ENCODE data around the gene CDS1.
"Not testable (repeated sequence)": the region's sequence is repeated elsewhere in the genome, so short reads cannot be mapped to it uniquely, and the experiment has no call there.

Gene CDS1

DNA sequence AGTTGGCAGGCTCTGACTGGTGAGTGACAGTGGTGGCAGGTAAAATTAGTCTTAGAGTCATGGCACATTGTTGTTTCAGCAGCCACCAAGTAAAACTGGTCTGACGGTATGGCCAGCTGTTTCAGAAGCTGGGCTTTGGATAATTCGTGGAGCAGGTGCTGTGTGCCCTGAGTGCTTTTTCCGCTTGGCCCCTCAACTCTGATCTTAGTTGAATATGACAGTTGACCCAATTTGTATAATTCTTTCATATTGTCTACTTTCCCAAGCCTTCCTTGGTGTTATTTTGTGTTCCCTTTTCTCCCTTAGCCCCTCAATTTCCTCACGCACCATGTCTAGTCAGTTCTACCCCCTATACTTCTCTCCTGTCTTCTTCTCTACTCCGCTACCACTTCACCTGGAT, 32.0 kb downstream of the CDS1 start:
- no peak for DNase-seq

DNA sequence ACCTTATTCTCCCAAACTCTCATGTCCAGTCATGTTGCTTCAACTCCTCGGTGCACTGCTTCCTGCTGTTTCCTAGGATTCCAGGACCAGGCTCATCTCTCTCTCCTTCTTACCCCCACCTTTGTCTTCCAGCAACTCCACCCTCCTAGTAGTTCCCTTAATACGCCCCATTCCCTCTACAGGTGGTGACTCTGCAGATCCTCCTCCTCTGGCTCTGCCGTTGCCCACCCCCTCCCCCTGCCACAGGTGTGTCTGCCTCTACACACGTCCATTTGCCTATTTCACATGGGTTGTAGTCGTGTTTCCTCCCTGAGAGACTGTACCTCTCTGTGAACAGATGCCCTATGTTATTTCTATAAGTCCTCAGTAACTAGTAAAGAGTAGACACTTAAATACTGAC, 32.4 kb downstream of the CDS1 start:
- DNase-seq: no peak

DNA sequence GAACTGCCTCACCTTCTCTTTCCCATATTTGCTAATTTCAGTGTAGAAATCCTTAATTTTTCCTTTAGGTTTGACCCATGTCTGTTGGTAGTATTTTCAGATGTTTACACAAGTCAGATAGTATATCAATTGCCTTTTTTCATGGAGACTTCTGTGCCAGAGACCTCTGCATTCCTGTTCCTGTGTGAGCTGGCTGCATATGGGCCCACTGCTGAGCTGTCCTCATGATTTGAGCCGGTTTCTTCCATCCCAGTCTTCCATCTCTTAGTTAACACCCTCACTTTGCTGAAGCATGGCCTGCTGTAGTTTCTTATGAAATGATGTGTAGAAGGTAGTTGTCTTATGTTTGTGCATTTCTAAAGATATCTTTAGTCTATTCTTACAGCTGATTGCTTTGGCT, 40.0 kb downstream of the CDS1 start:
- DNase-seq: no peak

DNA sequence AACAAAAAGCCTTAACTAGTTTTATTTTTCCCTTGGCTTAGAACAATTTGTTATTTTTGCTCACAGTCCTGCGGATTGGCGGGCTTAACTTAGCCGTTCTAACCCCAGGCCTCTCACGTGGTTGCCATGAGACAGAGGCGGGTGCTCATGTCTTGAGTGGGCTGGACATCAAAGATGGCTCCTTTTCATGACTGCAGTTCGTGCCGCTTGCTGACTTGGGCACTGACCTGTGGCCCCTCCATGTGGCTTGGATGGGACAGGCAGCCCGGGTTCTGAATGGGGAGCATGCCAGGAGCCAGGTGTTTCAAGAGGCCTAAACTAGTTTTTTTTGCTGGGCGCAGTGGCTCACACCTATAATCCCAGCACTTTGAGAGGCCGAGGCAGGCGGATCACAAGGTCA, 40.7 kb downstream of the CDS1 start:
- no peak for DNase-seq

DNA sequence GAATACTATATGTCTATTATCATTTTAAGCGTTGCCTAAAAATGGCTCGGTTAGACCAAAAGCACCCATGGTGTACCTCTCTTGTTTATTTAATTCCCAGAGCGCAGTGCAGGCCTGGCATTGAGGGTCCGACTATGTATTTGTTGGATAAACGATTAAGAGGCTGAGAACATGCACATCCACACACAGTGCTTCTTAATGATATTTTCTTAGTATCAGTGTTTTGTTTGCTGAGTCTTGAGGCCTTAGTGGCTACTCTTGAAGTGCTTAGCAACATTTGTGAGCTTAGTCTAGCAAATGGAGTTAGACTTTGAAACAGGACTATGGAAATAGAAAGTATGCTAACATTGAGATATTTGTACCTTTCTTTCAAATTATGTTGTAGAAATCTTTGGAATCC, 43.7 kb downstream of the CDS1 start:
- no peak for DNase-seq

DNA sequence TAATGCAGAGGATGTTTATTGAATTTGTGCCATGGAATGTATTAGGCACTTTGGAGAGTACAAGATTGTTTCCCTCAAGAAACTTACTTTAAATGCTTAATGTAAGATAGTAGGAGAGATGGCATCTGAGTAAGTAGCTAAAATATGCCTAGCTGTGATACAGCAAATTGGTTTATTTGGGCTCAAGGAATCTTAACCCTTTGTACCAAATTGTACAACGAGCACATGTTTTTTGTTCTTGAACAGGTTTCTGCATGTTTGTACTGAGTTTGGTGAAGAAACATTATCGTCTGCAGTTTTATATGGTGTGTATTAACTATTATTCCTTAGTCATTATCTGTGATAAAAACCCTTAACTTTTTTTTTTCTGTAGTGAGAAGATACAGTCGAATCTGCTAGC, 48.6 kb downstream of the CDS1 start:
- no peak for DNase-seq

DNA sequence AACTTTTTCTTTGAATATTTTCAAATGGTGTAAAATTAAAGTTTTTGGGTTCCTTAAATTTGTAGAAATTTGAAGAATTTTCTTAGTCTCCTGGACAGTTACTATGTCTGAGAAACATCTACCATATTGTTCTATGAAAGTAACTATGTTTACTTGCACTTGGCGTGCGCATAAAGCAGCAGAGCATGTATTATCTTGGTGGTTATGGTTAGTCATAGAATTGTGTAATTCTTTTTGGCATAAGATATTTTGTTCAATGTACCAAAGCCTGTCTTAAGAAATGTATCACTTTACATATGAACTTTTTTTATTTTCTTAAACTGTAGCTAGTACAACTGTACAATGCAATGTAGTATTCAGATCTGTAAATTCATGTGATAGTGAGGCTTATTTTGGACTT, 49.2 kb downstream of the CDS1 start:
- DNase-seq: no peak

DNA sequence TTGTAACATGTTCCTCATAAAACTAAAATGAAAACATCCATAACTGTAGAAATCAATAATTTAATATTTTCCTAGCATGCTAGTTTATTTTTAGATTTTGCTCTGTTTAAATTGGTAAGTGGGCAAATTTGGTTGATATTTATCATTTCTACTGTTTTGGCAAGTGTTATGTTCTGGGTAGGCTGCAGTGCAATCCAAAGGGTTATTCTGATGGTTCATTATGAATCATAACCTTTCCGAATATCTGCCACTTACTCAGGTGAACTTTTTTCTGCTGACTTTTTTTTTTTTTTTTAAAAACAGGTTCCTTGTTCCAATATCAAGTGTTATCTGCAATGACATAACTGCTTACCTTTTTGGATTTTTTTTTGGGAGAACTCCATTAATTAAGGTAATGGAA, 52.0 kb downstream of the CDS1 start:
- no peak for DNase-seq

DNA sequence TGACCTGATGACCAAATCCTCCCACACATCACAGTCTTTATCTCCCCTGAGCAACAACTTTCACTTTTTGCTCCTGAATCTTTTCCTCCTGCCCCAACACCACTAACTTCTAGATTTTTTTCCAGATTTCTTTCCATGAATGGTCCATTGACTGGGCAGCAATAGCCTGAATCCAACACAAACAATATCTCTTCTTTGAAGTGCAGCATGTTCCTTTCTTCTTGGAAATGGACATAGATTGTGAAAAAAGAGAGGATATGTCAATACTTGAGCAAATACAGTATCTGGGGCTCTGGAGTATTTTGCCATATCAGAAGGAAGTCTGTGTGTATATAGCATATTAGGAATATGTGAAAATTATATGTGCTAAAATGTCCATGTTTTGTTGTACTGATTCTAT, 55.2 kb downstream of the CDS1 start:
- DNase-seq: no peak

DNA sequence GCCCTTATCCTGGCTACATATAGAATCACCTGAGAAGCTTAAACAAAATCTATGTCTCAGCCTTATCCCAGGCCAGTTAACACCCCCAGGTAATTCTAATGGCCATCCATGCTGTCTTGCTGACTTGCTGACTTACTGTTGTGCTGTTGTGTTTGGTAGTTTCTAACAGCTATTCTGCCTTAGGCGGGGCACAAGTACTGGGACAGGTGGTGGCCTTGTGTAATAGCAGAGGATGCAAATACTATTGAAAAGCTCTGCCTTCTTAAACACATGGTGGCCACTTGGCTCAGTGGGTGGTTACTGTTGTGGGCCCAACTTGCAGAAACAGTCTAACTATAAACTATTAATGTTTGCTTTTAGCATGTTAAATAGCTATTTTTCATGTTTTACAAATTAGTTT, 56.2 kb downstream of the CDS1 start:
- DNase-seq: no peak

DNA sequence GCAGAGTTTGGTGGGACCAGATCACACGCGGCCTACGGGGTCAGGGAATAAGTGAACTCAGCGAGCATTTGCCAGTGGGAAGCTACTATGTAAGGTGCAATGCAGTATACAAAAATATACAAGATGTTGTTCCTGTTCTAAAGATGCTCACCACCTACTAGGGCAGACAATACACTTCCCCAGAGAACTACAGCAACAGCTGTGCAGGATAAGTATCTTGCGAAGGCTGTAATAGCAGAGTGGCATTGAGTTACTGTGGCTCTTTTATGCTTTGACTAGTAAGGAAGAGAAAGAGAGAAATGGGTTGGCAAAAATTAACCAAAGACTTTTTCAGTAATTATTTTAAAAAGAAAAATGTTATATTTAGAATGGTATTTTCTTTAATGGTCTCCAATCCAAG, 61.2 kb downstream of the CDS1 start:
- DNase-seq: no peak

DNA sequence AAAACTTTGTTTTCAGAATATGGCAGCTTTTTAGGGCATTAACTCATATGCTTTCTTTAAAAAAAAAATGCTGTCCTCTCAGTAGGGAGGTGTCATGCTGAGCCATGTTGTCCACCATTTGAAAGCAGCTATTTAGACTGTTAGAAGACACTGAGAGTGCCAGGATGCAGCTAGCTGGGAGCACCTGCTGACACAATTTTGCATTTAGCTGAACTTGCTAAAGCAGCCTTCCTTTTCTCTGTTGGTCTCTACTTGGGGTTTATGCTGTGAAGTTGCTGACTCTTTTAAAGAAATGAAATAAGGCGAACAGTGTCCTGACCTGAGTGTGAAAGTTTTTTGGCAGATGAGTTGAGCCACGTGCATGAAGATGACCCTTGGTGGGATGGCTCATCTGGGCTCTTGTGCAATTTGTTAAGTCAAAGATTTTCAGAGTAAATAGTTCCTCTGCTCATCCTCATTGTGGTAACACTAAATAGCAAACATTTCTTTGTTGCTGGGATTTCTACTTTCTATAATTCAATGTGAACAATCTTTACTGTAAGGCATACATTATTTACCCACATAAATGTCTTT, 64.5 kb downstream of the CDS1 start:
- DNase-seq: no peak

DNA sequence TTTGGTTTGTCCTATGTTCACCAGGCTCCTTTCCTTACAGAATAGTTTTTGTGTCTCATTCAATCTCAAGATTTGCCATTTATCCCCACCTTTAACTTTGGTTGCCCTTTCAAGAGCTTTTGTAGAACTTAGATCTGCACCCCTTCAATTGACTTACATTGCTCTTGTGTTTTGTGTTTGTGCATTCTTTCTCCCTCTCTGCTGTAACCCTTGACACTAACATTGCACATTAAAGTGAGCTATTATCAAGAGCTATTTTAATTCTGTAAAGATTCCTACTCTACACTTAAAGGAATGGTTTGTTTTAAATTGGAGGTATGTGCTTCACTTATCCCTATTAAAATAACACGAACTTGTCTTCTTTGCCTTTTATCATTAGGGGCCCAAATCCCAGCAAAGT, 65.3 kb downstream of the CDS1 start:
- no peak for DNase-seq

DNA sequence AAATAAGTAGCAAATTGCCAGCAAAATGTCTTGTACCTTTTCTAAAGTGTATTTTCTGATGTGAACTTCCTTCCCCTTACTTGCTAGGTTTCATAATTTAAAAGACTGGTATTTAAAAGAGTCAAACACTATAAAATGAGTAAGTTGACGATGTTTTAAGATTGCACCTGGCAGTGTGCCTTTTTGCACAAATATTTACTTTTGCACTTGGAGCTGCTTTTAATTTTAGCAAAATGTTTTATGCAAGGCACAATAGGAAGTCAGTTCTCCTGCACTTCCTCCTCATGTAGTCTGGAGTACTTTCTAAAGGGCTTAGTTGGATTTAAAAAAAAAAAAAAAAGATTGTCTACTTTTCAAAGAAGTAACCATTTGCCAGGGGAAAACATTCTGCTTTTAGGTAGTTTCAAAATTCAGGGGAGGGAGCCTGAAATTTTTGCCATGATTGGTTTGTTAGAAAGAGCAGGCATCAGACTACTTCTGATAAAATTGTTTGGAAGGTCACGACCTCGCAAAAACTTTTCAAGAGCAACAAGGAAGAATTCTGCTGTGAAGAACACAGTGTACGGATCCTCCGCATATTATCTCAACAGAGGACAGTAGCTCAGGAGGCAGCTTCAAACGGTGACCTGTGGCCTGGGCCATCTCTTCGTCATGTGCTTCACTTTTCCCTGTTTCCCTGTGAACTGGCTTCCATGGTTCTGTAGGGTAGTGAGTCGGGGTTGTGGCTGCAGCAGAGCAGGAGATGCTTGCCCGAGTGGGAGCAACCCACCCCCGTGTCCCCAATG, 66.1 kb downstream of the CDS1 start:
- no peak for DNase-seq

DNA sequence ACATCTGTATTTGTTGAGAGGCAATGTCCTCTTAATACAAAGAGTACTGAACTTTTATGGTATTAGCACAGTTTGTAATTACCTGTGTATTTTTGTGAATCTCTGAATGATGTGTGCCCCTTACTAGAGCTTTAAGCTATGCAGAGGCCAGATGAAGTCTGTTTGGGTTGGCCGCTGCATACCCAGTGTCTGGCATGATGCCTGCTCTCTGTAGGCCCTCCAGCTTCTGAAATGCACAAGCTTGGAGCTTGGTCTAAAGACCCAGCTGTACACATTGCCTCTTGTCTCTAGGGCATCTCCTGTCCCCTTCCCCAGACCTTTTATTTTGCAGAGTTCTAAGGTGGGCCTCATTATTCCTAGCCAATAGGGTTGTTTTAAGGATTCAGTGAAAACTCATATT, 68.6 kb downstream of the CDS1 start:
- no peak for DNase-seq

DNA sequence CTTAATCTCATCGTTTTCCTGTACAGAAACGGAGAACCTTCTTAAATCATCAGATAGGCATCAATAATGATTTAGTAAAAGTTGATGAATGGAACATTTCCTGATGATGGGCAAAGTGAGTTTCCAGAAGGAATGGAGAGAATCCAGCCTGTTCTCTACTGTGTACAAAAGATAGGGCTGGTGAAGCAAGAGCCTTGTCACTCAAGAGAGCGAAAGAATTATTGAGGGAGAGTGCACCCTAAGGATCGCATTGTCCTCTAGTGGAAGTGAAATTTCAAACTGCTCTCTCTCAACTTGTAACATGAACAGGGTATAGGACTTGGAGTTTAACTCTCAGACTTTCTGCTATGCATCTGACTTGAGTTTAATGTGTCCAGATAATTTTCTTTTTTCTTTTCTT, 69.6 kb downstream of the CDS1 start:
- no peak for DNase-seq

DNA sequence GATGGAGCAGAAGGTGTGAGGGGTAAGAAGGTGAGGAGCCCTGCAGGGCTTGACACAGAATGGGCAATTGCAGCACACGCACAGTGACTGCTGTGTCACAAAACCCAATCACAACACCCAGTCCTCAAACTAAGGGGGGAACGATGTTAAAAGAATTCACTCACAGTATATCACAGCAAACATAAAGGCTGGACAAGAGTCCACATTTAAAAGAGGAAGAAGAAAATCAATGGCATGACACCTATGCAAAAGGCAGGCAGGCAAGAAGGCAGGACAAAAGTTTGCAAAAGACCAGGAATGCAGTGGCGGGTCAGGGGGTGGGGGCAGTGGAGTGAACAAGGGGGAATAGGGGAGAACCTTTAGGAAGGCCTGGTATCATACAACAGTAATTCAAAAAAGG, 77.7 kb downstream of the CDS1 start:
- no peak for DNase-seq

DNA sequence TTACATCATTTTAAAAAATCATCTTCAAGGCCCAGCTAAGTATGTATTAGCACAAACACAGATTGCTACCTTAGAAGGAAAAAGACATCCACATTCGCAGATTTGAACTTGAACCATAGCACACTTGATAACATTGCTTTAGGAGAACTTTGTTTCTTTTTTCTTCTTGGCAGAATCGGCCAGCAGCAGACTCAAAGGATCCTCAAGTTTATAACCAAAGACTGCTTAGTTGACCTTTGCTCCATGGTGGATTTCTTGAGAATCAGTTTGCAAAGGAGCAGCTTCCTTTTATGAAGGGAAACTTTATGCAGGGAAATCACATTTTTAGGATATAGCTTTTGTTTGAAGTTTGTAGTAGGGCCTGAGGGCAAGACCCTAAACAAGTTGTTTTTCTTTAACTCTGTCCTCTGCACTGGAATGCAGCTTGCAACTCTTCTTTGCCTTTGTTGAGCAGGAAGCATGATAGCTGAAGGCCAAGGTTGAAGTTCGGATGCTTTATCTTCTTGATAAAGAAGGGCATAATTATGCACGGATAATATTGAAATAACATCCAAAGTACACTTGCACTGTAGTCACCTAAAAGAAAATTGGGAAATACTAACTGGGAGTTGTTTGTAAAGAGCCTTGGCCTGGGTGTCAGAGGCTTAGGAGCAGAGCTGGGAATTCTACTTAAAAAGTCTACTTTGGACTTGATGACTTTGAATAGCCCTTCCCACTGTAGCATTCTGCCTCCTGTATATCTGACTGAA, 78.4 kb downstream of the CDS1 start:
- no peak for DNase-seq

DNA sequence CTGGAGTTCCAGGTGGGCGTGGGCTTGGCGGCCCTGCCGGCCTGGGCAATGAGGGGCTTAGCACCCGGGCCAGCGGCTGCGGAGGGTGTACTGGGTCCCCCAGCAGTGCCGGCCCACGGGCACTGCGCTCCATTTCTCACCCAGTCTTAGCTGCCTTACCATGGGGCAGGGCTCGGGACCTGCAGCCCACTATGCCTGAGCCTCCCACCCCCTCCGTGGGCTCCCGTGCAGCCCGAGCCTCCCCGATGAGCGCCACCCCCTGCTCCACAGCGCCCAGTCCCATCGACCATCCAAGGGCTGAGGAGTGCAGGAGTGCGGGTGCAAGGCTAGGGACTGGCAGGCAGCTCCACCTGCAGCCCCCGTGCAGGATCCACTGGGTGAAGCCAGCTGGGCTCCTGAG, 81.8 kb downstream of the CDS1 start:
- not testable (repeated sequence) for DNase-seq

DNA sequence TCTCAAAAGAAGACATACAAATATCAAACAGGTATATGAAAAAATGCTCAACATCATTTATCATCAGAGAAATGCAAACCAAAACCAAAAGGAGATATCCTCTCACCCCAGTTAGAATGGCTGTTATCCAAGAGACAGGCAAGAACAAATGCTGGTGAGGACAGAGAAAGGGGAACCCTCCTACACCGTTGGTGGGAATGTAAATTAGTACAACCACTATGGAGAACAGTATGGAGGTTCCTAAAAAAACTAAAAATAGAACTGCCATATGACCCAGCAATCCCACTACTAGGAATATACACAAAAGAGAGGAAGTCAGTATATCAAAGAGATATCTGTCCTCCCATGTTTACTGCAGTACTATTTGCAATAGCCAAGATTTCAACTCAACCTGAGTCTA, 83.5 kb downstream of the CDS1 start:
- no peak for DNase-seq

DNA sequence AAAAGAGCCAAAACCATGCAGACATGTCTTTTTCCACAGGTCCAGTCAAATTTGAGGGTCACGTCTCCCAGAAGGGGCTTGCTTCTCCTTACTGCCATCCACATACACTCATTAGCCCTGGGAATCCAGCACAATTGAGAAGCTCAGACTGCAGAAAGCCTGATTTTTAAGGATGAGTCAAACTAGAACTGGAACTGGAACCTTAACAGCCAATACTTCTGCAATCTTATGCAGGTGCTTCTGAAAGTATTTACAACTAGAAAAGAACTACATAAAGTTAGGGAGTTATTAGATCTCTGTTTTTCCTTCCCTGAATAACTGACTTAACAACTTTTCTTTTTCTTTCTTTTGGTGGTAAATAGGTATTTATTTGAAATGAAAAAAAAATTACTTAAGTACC, 86.3 kb downstream of the CDS1 start:
- no peak for DNase-seq

DNA sequence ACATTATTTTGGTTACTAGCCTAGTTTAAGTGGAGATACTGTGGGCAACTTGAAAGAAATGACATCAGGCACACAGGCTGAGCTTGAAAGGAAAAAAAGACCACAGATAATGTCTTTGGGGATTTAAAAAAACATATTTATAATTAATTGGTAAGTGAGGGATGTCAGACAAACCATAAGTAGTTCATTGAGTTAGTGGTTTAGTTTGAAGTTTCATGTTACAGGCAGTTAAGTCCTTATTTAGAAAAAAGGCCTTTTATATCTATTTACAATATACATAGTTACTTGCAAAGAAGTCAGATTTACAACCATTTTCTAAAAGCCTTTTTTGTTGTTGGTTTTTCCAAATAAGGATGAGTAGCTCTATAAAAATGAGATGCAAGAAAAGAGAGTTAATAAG, 89.2 kb downstream of the CDS1 start:
- DNase-seq: no peak

DNA sequence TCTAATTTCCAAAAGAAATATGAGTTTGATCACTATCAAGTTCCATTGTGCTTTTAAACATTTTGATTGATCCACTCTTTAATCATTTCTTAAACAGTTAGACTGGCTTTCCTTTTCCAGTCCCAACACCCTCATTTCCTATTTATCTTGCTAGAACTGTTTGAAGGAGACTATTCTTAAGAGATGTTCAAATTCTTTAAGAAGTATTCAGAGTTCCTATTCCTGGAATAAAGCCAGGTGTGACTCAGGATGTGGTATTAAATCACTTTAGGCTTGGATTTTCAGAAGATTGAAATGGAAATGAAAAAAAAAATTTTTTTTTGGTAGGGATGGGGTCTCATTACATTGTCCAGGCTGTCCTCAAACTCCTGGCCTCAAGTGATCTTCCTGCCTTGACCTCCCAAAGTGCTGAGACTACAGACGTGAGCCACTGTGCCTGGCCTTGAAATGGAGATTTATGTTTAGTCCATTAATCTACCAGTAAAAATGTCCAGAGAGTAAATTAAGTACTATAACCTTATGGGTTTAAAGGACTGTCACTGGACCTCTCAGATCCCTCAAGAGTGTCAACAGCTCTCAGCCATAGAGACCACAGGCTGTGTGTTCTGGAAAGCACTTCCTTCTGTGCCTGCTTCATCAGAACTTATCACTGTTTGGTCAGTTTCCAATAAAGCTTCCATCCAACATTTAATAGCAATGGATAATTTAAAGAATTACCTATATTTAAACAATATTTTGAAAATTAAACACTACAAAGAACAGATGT, 90.7 kb downstream of the CDS1 start:
- DNase-seq: no peak

DNA sequence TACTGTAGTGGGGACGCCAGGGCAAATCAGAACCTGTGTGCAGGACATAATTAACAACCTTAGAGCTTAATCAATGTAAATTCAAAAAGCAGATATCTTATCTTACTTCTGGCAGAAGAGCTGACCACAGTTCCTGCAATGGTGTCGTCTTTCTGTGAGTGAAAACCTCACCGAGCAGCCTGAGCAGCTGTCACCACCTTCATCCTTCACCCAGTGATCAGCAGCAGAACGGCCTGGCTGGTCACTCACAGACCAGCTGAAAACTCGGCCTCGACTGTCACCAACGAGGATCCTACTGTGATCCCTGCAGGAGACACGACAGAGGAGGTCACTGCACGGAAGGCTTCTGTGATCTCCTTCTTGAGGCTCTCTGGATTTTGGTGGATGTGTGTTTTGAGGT, 94.2 kb downstream of the CDS1 start:
- DNase-seq: no peak

All from NCI-H2029 treated with DMSO at 0.1 percent for 48 hours (cell line).